ENCODE data around the gene NOSTRIN. TPM values are rescaled to one million over a fixed set of nuclear protein-coding genes. Genes with fewer than 3 reads are reported as not detected.

NOSTRIN gene
- total and polyA plus RNA-seq, 2 of the 8 experiments (the other 6 are each of a cell fraction or from before 2014, with no cell fraction given), result not detected

DNA sequence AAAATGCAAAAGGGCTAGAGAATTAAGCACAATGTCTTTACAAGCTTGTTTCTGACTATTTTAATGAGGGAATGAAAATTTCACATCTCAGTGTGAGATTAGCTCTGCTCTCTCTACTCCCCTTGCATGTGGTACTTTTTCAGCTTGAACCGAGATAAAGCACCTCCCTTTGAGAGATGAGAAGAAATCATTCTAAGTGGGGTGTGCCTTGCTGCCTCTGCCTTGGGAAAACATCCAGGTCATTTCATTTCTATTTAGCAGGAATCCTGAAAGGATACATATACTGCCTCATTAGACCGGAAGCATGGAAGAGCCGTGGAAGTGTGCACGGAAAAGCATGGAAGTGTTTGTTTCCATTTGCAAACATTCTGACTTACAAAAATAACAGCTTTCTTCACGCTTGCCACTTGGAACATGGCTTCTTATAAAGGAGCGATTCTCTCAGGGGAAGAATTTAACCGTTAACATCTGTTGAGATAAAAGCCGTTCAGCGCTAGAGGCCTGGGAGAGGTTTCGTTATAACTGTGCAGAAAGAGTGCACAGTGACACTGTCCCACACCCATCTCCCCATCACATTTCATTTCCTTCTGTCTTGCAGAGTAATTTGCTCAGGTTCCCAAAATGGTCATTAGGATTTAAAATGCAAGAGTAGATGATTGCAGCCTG, 16.7 kb downstream of the NOSTRIN start (continued):
- no peak for TF ChIP-seq CHD7 (IDR thresholded peaks at IDR 0.05; ENCODE audit: insufficient replicate concordance, low read length)
- no peak for TF ChIP-seq GABPA (IDR thresholded peaks at IDR 0.05; ENCODE audit: borderline replicate concordance, insufficient read depth, low read length)
- TF ChIP-seq, protein P1, sequence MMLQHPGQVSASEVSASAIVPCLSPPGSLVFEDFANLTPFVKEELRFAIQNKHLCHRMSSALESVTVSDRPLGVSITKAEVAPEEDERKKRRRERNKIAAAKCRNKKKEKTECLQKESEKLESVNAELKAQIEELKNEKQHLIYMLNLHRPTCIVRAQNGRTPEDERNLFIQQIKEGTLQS (IDR thresholded peaks at IDR 0.05; ENCODE audit: insufficient read depth, low read depth, low read length), result no peak
- TF ChIP-seq EZH2 (IDR thresholded peaks at IDR 0.05; ENCODE audit: low read depth, low read length, severe bottlenecking), result no peak
- no peak for TF ChIP-seq HDAC6 (IDR thresholded peaks at IDR 0.05; ENCODE audit: low read depth, low read length)
- no peak for TF ChIP-seq BACH1 (IDR thresholded peaks at IDR 0.05; ENCODE audit: low read length)
- no peak for TF ChIP-seq SP1 (IDR thresholded peaks at IDR 0.05; ENCODE audit: low read depth, low read length)
- no peak for TF ChIP-seq JUND (IDR thresholded peaks at IDR 0.05; ENCODE audit: low read length)
- TF ChIP-seq SP2 (IDR thresholded peaks at IDR 0.05; ENCODE audit: low read length), result no peak
- no peak for TF ChIP-seq RNF2 (IDR thresholded peaks at IDR 0.05; ENCODE audit: borderline replicate concordance, low read depth, low read length, missing control alignments, poor library complexity, severe bottlenecking)

All from H1 (cell line).